K562 (cell line): Measurements from ENCODE around the gene PHF21B. TPM values are rescaled to one million over a fixed set of nuclear protein-coding genes. Genes with fewer than 3 reads are reported as not detected.
A peak's percentile ranks its signal among the peaks of the same experiment; 100 is the strongest.

Experiments used
- ATAC-seq: fragments of 200-7000 bp; cut with Tn5 transposase; 3 replicates; pipeline ENCODE4 v1.9.1; 2020; ENCODE audit warnings: moderate library complexity
- BruUV-seq: library from RNA; stranded (reverse); fragments of 400-500 nt; replicated peaks from 2 replicates; lab custom pipeline; 2021; lab: Mats Ljungman, UMichigan
- CTCF ChIA-PET: fragments of 300-600 bp; formaldehyde crosslinking; extraction: SDS; loops from one replicate; lab custom pipeline; 2021; ENCODE audit warnings: low intra/inter-chr PET ratio; lab: Yijun Ruan, JAX
- POLR2A ChIA-PET: fragments of 300-600, 350-650 bp; sonication (Branson Sonifier 250); formaldehyde crosslinking; extraction: SDS; loops from one replicate; lab custom pipeline; 2021; ENCODE audit warnings: antibody characterized with exemption, inconsistent platforms; lab: Yijun Ruan, JAX
- DNase-seq, 4 experiments: peaks; one replicate each; pipeline versions ENCODE4 v3.0.0 to v3.0.0-alpha.2; 2011 to 2018; ENCODE audit warnings: low spot score in 3 of 4, mixed read lengths in 3 of 4; ENCODE audit errors: extremely low read depth in 1 of 4
- FAIRE-seq: peaks from 2 replicates; lab custom pipeline; 2011; peaks lifted over from hg19 to GRCh38; lab: Jason Lieb, UNC
- H2AFZ ChIP-seq: 2 replicates; pipeline ENCODE4 v1.6.0; 2011; ENCODE audit warnings: low read depth, low read length, control low read depth, inconsistent platforms
- H3K27ac ChIP-seq: fragments of 200-600 bp; 3 replicates; pipeline ENCODE4 v1.8.0; 2011; ENCODE audit warnings: low read depth, mild to moderate bottlenecking, control low read depth, inconsistent platforms, low read length, moderate library complexity, mixed read lengths; ENCODE audit errors: extremely low read depth
- H3K27me3 ChIP-seq, 2 experiments: fragments of 300-600 bp in 1 of 2; 2 replicates in 1 of 2; 3 replicates in 1 of 2; pipeline versions ENCODE4 v1.6.0 to v1.8.0; 2011; ENCODE audit warnings: inconsistent platforms in 2 of 2, low read length in 2 of 2, mild to moderate bottlenecking in 1 of 2, mixed read lengths in 1 of 2, moderate library complexity in 1 of 2; ENCODE audit not compliant: control insufficient read depth in 2 of 2, insufficient read depth in 2 of 2
- H3K36me3 ChIP-seq: fragments of 300-600 bp; 3 replicates; pipeline ENCODE4 v1.8.0; 2011; ENCODE audit warnings: mild to moderate bottlenecking, low read length, inconsistent platforms; ENCODE audit not compliant: control insufficient read depth, insufficient read depth
- H3K4me1 ChIP-seq, 2 experiments: fragments of 200-600 bp in 1 of 2; replicated peaks in 1 of 2; 2 replicates in 1 of 2; 3 replicates in 1 of 2; pipeline versions ENCODE4 v1.5.1 to v1.8.0; 2011; ENCODE audit warnings: inconsistent platforms in 2 of 2, low read length in 2 of 2, mild to moderate bottlenecking in 1 of 2, mixed read lengths in 1 of 2, moderate library complexity in 1 of 2; ENCODE audit not compliant: control insufficient read depth in 2 of 2, insufficient read depth in 2 of 2
- H3K4me2 ChIP-seq: 2 replicates; pipeline ENCODE4 v1.6.1; 2011; ENCODE audit warnings: low read length, control low read depth, inconsistent platforms, mixed read lengths; ENCODE audit not compliant: insufficient read depth
- H3K4me3 ChIP-seq: fragments of 200-600 bp; sonication (generic), shearing (Covaris generic); 2 replicates; pipeline ENCODE4 v1.5.1; 2016; ENCODE audit warnings: control low read depth, inconsistent platforms
- H3K79me2 ChIP-seq: fragments of 200-600 bp; 3 replicates; pipeline ENCODE4 v1.8.0; 2011; ENCODE audit warnings: low read length, inconsistent platforms; ENCODE audit not compliant: control insufficient read depth, insufficient read depth
- H3K9ac ChIP-seq, 2 experiments: 2 replicates each; pipeline versions ENCODE4 v1.6.0 to v1.6.1; 2011; ENCODE audit warnings: low read depth in 2 of 2, low read length in 2 of 2, control low read depth in 1 of 2, inconsistent platforms in 1 of 2, mild to moderate bottlenecking in 1 of 2, mixed read lengths in 1 of 2; ENCODE audit not compliant: insufficient read depth in 1 of 2
- H3K9me1 ChIP-seq: one replicate; pipeline ENCODE4 v1.6.0; 2011; ENCODE audit warnings: inconsistent platforms, mild to moderate bottlenecking, low read length, moderate library complexity; ENCODE audit not compliant: control insufficient read depth, insufficient read depth
- H3K9me3 ChIP-seq: replicated peaks from 2 replicates; pipeline ENCODE4 v1.5.1; 2011; ENCODE audit warnings: low read depth, low read length, inconsistent platforms; ENCODE audit not compliant: control insufficient read depth, insufficient read depth
- H4K20me1 ChIP-seq: replicated peaks from 2 replicates; pipeline ENCODE4 v1.6.1; 2011; ENCODE audit warnings: low read length, inconsistent platforms, mixed read lengths; ENCODE audit not compliant: control insufficient read depth, insufficient read depth
- PTRF ChIP-seq: fragments of 450-650 bp; IDR thresholded peaks from 2 replicates; pipeline ENCODE4 v1.6.1; 2016; ENCODE audit warnings: mild to moderate bottlenecking, missing genetic modification characterization, missing compliant biosample characterization
- ZNF263 ChIP-seq: sonication (generic); formaldehyde crosslinking; IDR thresholded peaks from 2 replicates; pipeline ENCODE4 v1.8.0; 2022; ENCODE audit warnings: mild to moderate bottlenecking, missing genetic modification reagents, borderline replicate concordance
- ZNF436 ChIP-seq: fragments of 250-450, 450-650 bp; sonication (Bioruptor Pico); formaldehyde crosslinking; IDR thresholded peaks from 2 replicates; pipeline ENCODE4 v1.7.0; 2020; ENCODE audit warnings: mild to moderate bottlenecking
- WGBS: fragments of 100-300 bp; shearing (Covaris generic); methylation state at CpG from one replicate; pipeline ENCODE4 v1.1.6; 2016; ENCODE audit warnings: low coverage, mixed read lengths; ENCODE audit not compliant: insufficient coverage; ENCODE audit errors: missing lambda C conversion rate; 5-methylcytosine and 5-hydroxymethylcytosine counted together
- in situ Hi-C: fragments of 300-500 bp; cut with MboI; formaldehyde crosslinking; loops from 4 replicates; pipeline ENCODE4 v1.15.0; 2018; ENCODE audit warnings: inconsistent platforms, mixed read lengths
- intact Hi-C: fragments of 100-400 bp; cut with micrococcal nuclease; formaldehyde crosslinking; loops from 2 replicates; pipeline ENCODE4 v1.14.2; 2022
- polyA plus RNA-seq, 8 experiments: library from polyadenylated mRNA; depleted of rRNA in 4 of 8; stranded (reverse) in 5 of 8; unstranded in 3 of 8; fragments of >200 nt; fragmentation: Nextera tagmentation in 2 of 8; fragmentation: Illumina TruSeq in 1 of 8; extraction: Ambion mirVana in 2 of 8; extraction: Trizol in 1 of 8; gene quantifications; 2 replicates each; pipeline versions ENCODE4 v1.2.1 to v1.2.3, GENCODE V29; 2011 to 2014; ENCODE audit warnings: inconsistent platforms in 1 of 8, missing spikeins in 1 of 8
- total RNA-seq, 7 experiments: library from RNA; depleted of rRNA in 6 of 7; stranded (reverse); fragments of >200 nt in 6 of 7; fragmentation: Illumina TruSeq in 2 of 7; extraction: Trizol in 2 of 7; gene quantifications; 2 replicates each; pipeline versions ENCODE4 v1.2.1 to v1.2.3, GENCODE V29; 2011 to 2021; ENCODE audit warnings: low replicate concordance in 1 of 7

The PHF21B gene
- total and polyA plus RNA-seq, 9 of the 15 experiments (the other 6 are each of a cell fraction or from before 2014, with no cell fraction given) = 0.04 TPM; not detected in 8

- Histone ChIP-seq H3K36me3 (no peaks in the 10 kb centered on the region), H3K9me1 (no peaks in the 10 kb centered on the region), H3K4me3 (no peak overlapping the region), H4K20me1 (0 out of 2 replicates have a peak, but pooled peaks cover 4% of the 10 kb centered on the region), H2AFZ (no peak overlapping the region), H3K27me3 (peaks cover 7 to 48% of the 10 kb centered on the region in 2 experiments; a peak in 4 of 5 replicates), H3K9me3 (no peaks in the 10 kb centered on the region), H3K4me1 (no peaks in the 10 kb centered on the region), H3K79me2 (no peaks in the 10 kb centered on the region), H3K27ac (no peak overlapping the region), H3K9ac (no peak overlapping the region), H3K4me2 (no peak overlapping the region)
- DNase-seq (no peak), FAIRE-seq (no peak), ATAC-seq (no peak)
- ChIA-PET POLR2A (no interaction called here), CTCF (no interaction called here)
- peak; percentile 71 for TF ChIP-seq ZNF263 (CRISPR knock-in tag)
- TF ChIP-seq PTRF (tag) = no peak
- no TSS peak for BruUV-seq
- intact Hi-C loops = no loop called here
- WGBS = 0% methylated on average over 8 of the region's 13 CpGs
- in situ Hi-C loops = no loop called here
These were observed 62.0 kb downstream of the PHF21B start for GRCh38 chr22:44947846-44948245.

GRCh38 chr22:44947049-44947448 is 62.8 kb downstream of the PHF21B start:
- intact Hi-C loops = no loop called here
- no peak for TF ChIP-seq ZNF436
- ChIA-PET CTCF (no interaction called here), POLR2A (interaction anchor here (0.7 kb wide), 1 partner anchor 31 kb away, joined by 4 read pairs; no protein-coding TSS in a partner anchor)
- Histone ChIP-seq H3K9me1 (no peaks in the 10 kb centered on the region), H3K27me3 (peaks cover 6 to 48% of the 10 kb centered on the region in 2 experiments; a peak in 4 of 5 replicates), H3K36me3 (no peaks in the 10 kb centered on the region), H3K27ac (no peak overlapping the region), H3K4me1 (no peaks in the 10 kb centered on the region), H3K79me2 (no peaks in the 10 kb centered on the region), H3K9me3 (no peaks in the 10 kb centered on the region), H3K4me2 (no peak overlapping the region), H4K20me1 (0 out of 2 replicates have a peak, but pooled peaks cover 4% of the 10 kb centered on the region), H3K9ac (no peak overlapping the region), H2AFZ (no peak overlapping the region), H3K4me3 (no peak overlapping the region)
- ATAC-seq = no peak
- whole genome bisulfite sequencing = 1% methylated on average over 10 of the region's 11 CpGs
- FAIRE-seq = no peak
- BruUV-seq = no TSS peak
- DNase-seq = no peak
- in situ Hi-C loops = no loop called here
